Femur (tissue), 1 donor: ENCODE data around the gene MRPS11.
"Not testable (repeated sequence)": the region's sequence is repeated elsewhere in the genome, so short reads cannot be mapped to it uniquely, and the experiment has no call there.

ENCODE experiments used
- DNase-seq: peaks from one replicate; pipeline ENCODE4 v3.0.0-alpha.2; 2017

Gene MRPS11

DNA sequence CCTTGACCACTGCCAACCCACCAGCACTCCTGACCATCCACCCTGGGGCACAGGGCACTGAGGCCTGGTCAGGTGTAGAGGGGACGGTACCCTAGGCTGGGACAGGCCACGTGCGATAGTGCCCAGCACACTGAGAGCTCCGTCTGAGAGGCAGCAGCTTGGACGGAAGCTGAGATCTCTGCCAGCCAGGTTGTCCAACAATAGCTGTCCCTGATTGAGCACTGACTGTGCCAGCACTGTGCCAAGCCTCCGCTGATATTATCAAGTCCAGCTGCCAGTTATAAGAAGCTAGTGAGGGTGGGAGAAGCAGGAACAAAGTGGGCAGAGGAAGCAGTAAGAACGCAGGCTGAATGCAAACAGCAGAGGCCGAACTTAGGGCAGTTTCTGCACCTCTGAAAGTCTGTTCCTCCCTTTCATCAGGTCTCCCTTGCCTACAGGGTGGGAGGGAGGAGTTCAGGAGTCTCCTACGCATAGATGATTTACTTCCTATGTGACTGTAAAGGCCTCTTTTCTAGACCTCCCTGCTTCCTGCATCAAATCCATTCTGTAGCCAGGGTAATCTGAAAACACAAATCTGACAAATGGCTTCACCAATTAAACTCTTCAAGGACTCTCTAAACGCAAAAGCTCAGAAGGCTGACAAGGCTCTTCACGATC, 29.7 kb downstream of the MRPS11 start:
- no peak for DNase-seq

DNA sequence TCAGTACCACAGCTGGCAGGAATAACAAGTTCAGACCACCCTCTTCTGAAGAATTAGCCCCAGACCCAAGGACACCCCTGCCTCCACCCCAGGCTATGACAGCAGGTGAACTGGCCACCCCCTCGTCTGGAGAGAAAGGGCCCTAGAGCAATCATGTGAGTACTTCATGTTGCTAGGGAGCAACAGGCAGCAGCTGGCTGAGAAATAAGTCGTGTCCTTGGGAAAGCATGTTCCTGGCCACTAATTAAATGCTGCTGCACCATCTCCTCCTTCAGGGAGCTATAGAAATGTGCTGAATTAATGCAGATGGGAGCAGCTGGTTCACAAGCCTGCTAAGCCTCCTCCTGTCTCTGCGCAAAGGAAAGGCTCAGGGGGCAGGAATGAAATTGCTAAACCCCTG, 31.5 kb downstream of the MRPS11 start:
- DNase-seq = no peak

DNA sequence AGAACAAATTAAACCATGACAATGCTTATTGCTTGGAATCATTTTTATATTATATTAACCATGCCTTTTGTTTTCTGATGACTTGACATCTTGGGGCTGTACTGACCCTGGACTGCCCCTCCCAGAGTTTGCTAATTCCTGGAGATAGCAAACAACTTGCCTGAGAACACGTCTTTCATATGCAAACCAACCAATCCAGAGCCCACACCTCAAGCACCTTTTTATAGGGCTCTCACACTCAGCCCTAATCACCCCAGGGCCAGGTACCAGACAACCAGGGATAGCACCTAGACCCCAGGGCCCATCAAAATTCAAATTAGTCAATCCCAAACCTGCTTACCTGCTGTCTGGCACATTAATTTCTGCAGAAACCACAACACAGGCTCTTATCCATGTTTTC, 36.9 kb downstream of the MRPS11 start:
- no peak for DNase-seq

DNA sequence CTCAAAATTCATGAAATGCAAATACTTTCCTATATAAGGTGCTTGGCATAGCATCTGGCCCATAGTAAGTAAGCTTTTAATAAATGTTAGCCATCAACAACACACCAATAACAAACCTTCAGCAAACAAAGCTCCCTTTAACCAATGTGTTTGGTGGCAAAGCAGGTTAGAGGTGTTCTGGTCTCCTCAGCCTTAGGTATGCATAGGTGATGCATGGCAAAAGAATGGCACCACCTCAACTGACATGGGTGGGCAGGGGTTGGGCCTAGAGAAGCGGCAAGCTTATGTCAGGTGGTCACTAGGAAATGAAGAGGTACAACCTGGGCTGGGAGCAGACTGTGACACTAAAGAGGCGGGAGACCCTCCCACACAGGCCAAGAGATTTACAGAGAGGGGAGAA, 38.2 kb downstream of the MRPS11 start:
- DNase-seq = no peak

DNA sequence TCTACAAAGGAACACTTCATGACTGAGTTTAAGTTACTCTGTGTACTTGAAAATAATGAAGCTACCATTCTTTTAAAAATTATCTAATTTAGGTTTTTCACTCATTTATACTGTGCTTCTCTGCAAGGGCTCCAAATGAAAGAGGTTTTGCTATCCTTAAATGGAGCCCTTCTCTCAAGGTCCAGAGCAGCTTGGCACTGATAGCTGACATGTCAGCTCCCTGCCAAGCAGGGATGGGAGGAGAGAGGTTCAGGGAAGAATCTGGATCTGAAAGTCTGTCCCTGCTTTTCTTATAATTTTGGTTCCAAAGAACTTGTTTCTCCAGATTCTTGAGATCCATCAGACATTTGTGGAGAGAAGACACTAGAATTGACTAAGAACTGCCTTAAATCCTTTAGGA, 39.1 kb downstream of the MRPS11 start:
- DNase-seq = no peak

DNA sequence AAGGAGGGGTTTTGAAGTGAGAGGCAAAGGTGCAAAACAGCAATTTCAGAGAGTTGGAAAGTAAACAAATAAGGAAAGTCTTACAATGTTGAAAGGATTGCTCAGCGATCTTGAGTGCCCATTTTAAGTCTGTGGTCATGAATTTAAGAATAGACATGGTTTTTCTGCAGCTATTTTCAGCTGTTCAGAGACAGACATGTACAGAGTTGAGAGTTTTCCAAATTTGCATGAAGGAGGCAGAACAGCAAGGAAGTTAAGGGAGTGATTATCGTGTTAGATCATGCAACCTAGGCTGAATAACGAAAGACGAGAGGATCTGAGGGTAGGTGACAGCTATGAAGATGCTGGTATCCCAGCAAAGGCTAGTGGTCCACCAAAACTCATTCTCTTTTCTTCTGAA, 41.8 kb downstream of the MRPS11 start:
- no peak for DNase-seq

DNA sequence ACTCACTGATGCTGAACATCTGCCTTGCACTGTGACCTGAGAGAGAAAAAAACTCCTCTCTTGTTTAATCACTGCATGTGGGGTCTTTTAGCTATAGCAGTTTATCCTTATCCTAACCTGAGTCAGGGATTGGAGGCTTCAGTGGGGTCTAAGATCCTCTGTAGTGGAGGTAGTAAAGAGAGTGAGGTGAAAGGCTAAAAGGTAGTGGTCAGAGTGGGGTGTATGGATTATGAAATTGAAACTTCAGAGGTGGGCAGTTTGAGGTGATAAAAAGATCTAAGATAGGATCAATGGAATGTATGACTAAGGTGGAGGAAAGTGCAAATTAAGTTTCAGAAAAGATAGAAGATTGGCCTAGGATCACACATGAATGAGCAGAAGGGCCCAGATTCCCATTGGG, 42.5 kb downstream of the MRPS11 start:
- no peak for DNase-seq

DNA sequence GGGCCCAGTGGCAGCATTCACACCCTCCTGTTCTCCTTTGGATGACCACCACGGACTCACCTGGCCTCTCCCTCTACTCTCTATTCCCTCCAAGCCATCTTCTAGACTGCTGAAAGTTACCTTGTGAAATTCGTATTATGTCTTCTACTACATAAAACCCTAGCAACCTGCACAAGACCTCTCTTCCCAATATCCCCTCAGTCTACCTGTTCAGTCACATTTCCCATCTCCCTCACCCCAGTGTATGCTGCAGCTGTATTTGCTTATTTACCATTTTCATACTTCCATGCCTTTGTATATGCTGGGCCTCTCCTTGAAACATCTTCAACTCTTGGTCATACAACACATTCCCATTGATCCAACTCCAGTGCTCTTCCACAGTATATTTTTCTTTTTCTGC, 43.7 kb downstream of the MRPS11 start:
- no peak for DNase-seq

DNA sequence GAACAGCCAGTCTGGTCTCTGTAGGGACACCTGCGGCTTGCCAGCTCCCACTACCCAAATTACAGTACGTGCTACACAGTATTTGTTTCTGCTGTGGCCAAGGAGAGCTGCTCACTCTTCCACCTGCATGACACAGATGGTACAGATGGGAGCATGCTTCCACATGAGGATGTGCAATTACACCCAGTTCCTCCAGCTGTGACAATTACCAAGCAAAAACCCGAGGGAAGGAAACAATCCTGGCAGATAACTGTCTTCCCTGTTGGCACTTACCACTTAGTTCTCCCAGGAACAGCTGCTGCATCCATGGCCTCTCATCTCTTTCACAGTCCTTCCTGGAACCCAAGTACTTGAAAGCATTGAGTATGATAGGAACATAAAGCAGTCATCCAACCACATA, 44.6 kb downstream of the MRPS11 start:
- no peak for DNase-seq

DNA sequence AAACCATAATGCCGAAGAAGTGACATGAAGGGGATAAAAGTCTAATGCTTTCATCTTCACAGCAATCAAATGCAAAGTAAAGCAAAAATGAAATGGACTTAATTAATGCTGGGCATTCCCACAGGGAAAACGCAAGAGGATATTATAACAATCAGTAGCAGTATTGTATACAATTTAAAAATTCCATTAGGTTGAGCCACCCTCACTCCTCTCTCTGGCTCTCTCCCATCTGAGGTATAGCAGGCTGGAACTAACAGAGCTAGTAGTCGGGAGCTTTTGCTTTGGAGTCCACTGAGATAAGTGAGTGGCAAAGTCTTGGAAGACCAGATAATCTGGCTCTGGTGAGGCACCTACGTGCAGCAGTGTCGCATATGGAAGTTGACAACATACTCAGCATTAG, 45.1 kb downstream of the MRPS11 start:
- no peak for DNase-seq

DNA sequence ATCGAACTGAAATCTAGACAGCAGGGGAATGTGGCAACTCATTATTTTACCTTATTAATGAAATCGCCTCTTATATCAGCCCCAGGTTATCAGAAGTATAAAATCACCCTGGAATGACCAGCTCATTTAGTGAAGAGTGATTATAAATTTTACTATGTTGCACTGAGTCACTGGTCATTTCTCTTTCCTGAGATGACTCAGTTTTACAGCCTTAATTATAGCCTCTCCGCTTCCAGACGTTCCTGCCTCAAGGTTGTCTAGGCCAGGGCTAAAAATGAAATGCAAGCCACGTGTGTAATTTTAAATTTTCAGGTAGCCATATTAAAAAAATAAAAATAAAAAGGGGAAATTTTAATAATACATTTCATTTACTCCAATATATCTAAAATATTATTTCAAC, 45.7 kb downstream of the MRPS11 start:
- no peak for DNase-seq

DNA sequence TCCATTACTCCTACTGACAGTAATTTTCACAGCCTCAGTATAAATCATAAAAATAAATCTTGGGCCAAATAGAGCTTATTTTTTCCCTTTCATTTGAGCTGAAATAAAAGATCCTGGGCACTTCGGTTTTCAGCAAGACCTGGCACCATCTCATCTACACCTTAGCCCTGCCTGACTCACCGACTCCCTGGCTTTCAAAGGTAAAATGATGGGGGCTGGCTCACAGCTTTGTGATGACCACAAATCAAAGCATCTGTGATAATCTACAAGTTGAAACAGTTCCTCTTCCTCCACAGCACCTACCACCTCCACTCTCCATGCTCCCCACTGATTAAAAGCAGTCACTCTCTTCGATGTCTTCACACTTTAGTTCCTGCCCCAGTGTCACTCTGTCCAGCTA, 51.4 kb downstream of the MRPS11 start:
- no peak for DNase-seq

DNA sequence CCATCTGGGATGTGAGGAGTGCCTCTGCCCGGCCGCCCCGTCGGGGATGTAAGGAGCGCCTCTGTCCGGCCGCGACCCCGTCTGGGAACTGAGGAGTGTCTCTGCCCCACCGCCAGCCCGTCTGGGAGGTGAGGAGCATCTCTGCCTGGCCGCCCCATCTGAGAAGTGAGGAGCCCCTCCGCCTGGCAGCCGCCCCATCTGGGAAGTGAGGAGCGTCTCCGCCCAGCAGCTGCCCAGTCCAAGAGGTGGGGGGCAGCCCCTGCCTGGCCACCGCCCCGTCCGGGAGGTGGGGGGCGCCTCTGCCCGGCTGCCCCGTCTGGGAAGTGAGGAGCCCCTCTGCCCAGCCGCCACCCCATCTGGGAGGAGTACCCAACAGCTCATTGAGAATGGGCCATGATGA, 56.6 kb downstream of the MRPS11 start:
- not testable (repeated sequence) for DNase-seq

DNA sequence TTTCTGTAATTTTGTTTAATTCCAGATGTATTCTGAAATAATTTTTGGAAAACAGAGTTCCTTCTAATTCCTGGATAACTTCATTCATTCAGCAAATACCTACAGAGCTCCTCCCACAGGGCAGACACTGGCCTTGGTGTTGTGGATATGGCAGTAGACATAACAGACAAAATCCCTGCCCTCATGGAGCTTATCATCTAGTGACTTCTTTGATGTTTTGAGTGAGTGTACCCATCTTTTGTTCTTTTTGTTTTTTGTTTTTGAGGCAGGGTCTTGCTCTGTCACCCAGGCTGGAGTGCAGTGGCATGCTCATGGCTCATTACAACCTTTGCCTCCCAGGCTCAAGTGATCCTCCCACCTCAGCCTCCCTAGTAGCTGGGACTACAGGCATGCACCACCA, 57.9 kb downstream of the MRPS11 start:
- DNase-seq = no peak

DNA sequence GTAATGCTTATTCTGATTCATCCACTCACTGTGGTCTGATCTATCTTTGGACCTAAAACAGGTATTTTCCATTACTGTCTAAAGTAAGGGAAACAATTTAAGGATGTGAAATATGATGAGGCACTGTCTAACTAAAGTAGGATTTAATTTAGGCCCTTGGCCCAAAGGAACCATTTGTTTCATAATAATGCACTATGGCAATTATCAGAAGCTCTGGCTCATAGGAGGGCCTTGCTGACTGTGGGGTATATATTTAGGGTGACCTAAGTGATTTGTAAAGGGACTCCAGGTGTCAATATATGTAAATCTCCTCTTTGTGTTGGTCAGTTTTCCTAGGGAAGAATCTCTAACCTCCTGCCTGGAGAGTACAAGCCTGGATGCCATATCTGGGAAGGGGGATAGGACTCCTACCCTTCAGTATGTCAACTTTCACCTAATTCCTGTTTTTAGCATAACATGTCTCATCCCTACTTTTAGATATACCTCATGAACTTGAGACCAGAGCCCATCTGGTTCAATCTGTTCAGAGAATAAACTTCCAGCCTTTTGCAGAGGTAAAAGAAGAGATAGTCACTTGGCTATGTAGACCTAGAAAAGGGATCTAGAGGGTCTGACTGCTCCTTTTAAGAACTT, 58.9 kb downstream of the MRPS11 start:
- no peak for DNase-seq

DNA sequence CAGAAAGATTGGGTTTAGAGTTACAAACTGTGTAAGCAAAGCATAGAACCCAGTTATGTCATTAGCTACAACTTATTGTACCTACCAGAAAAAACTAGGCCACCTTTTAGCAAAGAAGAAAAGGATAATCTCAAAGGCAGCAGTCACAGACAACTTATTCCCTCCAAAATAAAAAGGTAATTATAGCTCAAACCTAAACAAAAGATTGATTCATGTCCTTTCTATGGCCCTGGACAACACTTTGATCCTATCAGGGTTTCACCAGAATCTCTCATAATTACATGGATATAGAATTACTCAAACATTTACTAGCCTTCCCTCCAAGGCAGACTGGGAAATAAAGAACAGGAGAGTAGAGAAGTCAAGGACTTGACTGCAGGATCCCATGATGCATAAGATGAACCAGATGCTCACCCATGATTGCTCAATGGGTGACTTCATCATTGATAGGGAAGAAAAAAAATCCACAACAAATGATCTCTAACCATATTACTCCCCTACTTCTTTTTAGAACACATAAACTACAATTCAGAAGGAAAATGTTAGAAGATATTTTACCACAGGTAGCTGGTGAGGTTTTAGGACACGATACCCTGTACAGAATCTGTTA, 61.6 kb downstream of the MRPS11 start:
- DNase-seq = no peak
